GM12878 (cell line): Measurements from ENCODE around the gene ARSD. TPM values are rescaled to one million over a fixed set of nuclear protein-coding genes. Genes with fewer than 3 reads are reported as not detected.

Source experiments
- ATAC-seq: fragments of 200-7000 bp; cut with Tn5 transposase; 3 replicates; pipeline ENCODE4 v1.9.1; 2020; ENCODE audit warnings: mild to moderate bottlenecking, moderate library complexity
- BruUV-seq: library from RNA; stranded (reverse); fragments of 400-500 nt; replicated peaks from 2 replicates; lab custom pipeline; 2021; lab: Mats Ljungman, UMichigan
- CTCF ChIA-PET: fragments of 300-600 bp; sonication (Branson Sonifier 250); formaldehyde crosslinking; extraction: SDS; loops from one replicate; lab custom pipeline; 2021; ENCODE audit warnings: inconsistent platforms; lab: Yijun Ruan, JAX
- POLR2A ChIA-PET: fragments of 350-600 bp; formaldehyde crosslinking; extraction: SDS; loops from one replicate; lab custom pipeline; 2021; ENCODE audit warnings: inconsistent platforms; lab: Charles Lee
- RAD21 ChIA-PET: fragments of 300-600 bp; sonication (Branson Sonifier 250); formaldehyde crosslinking; loops from one replicate; lab custom pipeline; 2023; ENCODE audit warnings: antibody characterized with exemption; ENCODE audit not compliant: unreplicated experiment; lab: Charles Lee
- SMC1A ChIA-PET: fragments of 300-600 bp; sonication (Branson Sonifier 250); formaldehyde crosslinking; loops from one replicate; lab custom pipeline; 2023; ENCODE audit not compliant: unreplicated experiment, uncharacterized antibody; lab: Charles Lee
- DNase-seq: peaks from one replicate; pipeline ENCODE4 v3.0.0-alpha.2; 2011; ENCODE audit warnings: low read depth, low spot score
- FAIRE-seq: peaks from 3 replicates; lab custom pipeline; 2011; peaks lifted over from hg19 to GRCh38; lab: Jason Lieb, UNC
- H2AFZ ChIP-seq: 2 replicates; pipeline ENCODE4 v1.6.0; 2011; ENCODE audit warnings: low read depth, low read length, control low read depth; ENCODE audit not compliant: control insufficient read depth
- H3K27ac ChIP-seq: 2 replicates; pipeline ENCODE4 v1.5.1; 2011; ENCODE audit warnings: control low read depth; ENCODE audit not compliant: control insufficient read depth, insufficient read depth
- H3K27me3 ChIP-seq, 2 experiments: replicated peaks in 1 of 2; 2 replicates each; pipeline versions ENCODE4 v1.6.0 to v1.6.1; 2011; ENCODE audit warnings: low read length in 1 of 2; ENCODE audit not compliant: control insufficient read depth in 2 of 2, insufficient read depth in 2 of 2
- H3K36me3 ChIP-seq, 2 experiments: 2 replicates each; pipeline ENCODE4 v1.5.1; 2011; ENCODE audit warnings: low read length in 1 of 2; ENCODE audit not compliant: control insufficient read depth in 2 of 2, insufficient read depth in 2 of 2
- H3K4me1 ChIP-seq: 2 replicates; pipeline ENCODE4 v1.6.1; 2011; ENCODE audit warnings: mild to moderate bottlenecking, low read length, moderate library complexity, mixed read lengths; ENCODE audit not compliant: control insufficient read depth, insufficient read depth
- H3K4me2 ChIP-seq: 2 replicates; pipeline ENCODE4 v1.6.0; 2011; ENCODE audit warnings: control low read depth; ENCODE audit not compliant: control insufficient read depth, insufficient read depth
- H3K4me3 ChIP-seq: fragments of 200-600 bp; sonication (generic); 2 replicates; pipeline ENCODE4 v1.5.1; 2016
- H3K79me2 ChIP-seq: 2 replicates; pipeline ENCODE4 v1.6.0; 2011; ENCODE audit warnings: low read length; ENCODE audit not compliant: control insufficient read depth, insufficient read depth
- H3K9ac ChIP-seq: 2 replicates; pipeline ENCODE4 v1.8.0; 2011; ENCODE audit warnings: low read length, control low read depth, mixed read lengths; ENCODE audit not compliant: control insufficient read depth, insufficient read depth
- H3K9me3 ChIP-seq: replicated peaks from 3 replicates; pipeline ENCODE4 v1.5.1; 2011; ENCODE audit warnings: mild to moderate bottlenecking, low read length; ENCODE audit not compliant: control insufficient read depth, insufficient read depth
- H4K20me1 ChIP-seq: 2 replicates; pipeline ENCODE4 v1.6.0; 2011; ENCODE audit not compliant: control insufficient read depth, insufficient read depth
- BMI1 ChIP-seq: fragments of 450-650 bp; IDR thresholded peaks from 2 replicates; pipeline ENCODE4 v1.6.1; 2016; ENCODE audit warnings: mild to moderate bottlenecking, moderate library complexity, borderline replicate concordance
- CHD1 ChIP-seq: IDR thresholded peaks from 2 replicates; pipeline ENCODE4 v1.6.1; 2012; ENCODE audit warnings: low read depth, low read length, improper control_type of control experiment
- KAT2A ChIP-seq: conservative IDR thresholded peaks from 2 replicates; pipeline ENCODE4 v1.6.1; 2011; ENCODE audit warnings: low read depth, low read length; ENCODE audit not compliant: control insufficient read depth
- MEF2A ChIP-seq: IDR thresholded peaks from 2 replicates; pipeline ENCODE4 v1.6.1; 2011; ENCODE audit warnings: low read depth, mild to moderate bottlenecking, low read length, moderate library complexity; ENCODE audit not compliant: insufficient read depth
- NBN ChIP-seq: fragments of 450-650 bp; IDR thresholded peaks from 2 replicates; pipeline ENCODE4 v1.6.1; 2016
- NFIC ChIP-seq: IDR thresholded peaks from 2 replicates; pipeline ENCODE4 v1.6.1; 2012; ENCODE audit warnings: low read depth, mild to moderate bottlenecking, inconsistent platforms, low read length, moderate library complexity
- NFXL1 ChIP-seq: fragments of 450-650 bp; IDR thresholded peaks from 2 replicates; pipeline ENCODE4 v1.6.1; 2017; ENCODE audit warnings: antibody characterized with exemption, mild to moderate bottlenecking, borderline replicate concordance
- REST ChIP-seq: IDR thresholded peaks from 2 replicates; pipeline ENCODE4 v1.6.1; 2012; ENCODE audit warnings: mild to moderate bottlenecking, low read depth, low read length
- SIX5 ChIP-seq: IDR thresholded peaks from 2 replicates; pipeline ENCODE4 v1.6.1; 2011; ENCODE audit warnings: mild to moderate bottlenecking, low read depth, low read length, moderate library complexity; ENCODE audit not compliant: severe bottlenecking
- SUZ12 ChIP-seq: fragments of 200-600 bp; sonication (generic); IDR thresholded peaks from one replicate; pipeline ENCODE4 v1.6.1; 2018; ENCODE audit warnings: antibody characterized with exemption, mild to moderate bottlenecking; ENCODE audit not compliant: unreplicated experiment
- TBL1XR1 ChIP-seq: IDR thresholded peaks from 2 replicates; pipeline ENCODE4 v1.6.1; 2012; ENCODE audit warnings: low read depth, low read length, improper control_type of control experiment
- YY1 ChIP-seq: IDR thresholded peaks from 2 replicates; pipeline ENCODE4 v1.6.1; 2011; ENCODE audit warnings: low read depth, mild to moderate bottlenecking, low read length
- ZBTB4 ChIP-seq: fragments of 450-650 bp; formaldehyde crosslinking; IDR thresholded peaks from 2 replicates; pipeline ENCODE4 v1.4.0; 2022; ENCODE audit warnings: mild to moderate bottlenecking, moderate library complexity
- ZNF384 ChIP-seq: IDR thresholded peaks from 2 replicates; pipeline ENCODE4 v1.6.1; 2012; ENCODE audit warnings: low read depth, mild to moderate bottlenecking, low read length, improper control_type of control experiment, borderline replicate concordance
- ZSCAN29 ChIP-seq: fragments of 450-650 bp; IDR thresholded peaks from 2 replicates; pipeline ENCODE4 v1.6.1; 2017; ENCODE audit warnings: mild to moderate bottlenecking, moderate library complexity
- WGBS: methylation state at CpG from one replicate; pipeline ENCODE4 v1.1.6; 2016; ENCODE audit warnings: low lambda C conversion rate; ENCODE audit not compliant: insufficient replicate concordance, insufficient coverage; ENCODE audit errors: missing lambda C conversion rate; 5-methylcytosine and 5-hydroxymethylcytosine counted together
- in situ Hi-C: fragments of 300-500 bp; cut with MboI; formaldehyde crosslinking; loops from 9 replicates; pipeline ENCODE4 v1.14.3; 2018; ENCODE audit warnings: mixed read lengths
- intact Hi-C: fragments of 100-400 bp; cut with micrococcal nuclease; formaldehyde crosslinking; loops from one replicate; pipeline ENCODE4 v1.14.2; 2022; ENCODE audit not compliant: unreplicated experiment
- polyA plus RNA-seq, 11 experiments: library from polyadenylated mRNA; depleted of rRNA in 4 of 11; unstranded in 6 of 11; stranded (reverse) in 5 of 11; fragments of >200 nt; fragmentation: Nextera tagmentation in 4 of 11; fragmentation: Illumina TruSeq in 1 of 11; extraction: Ambion mirVana in 4 of 11; extraction: Trizol in 1 of 11; gene quantifications; 1 replicate in 1 of 11; 2 replicates in 10 of 11; pipeline versions ENCODE4 v1.2.1 to v1.2.3, GENCODE V29; 2011 to 2016; ENCODE audit warnings: inconsistent platforms in 2 of 11, missing spikeins in 2 of 11, low read depth in 1 of 11
- total RNA-seq, 4 experiments: library from RNA; depleted of rRNA in 3 of 4; stranded (reverse); fragments of >200 nt in 3 of 4; fragmentation: Illumina TruSeq in 1 of 4; extraction: Trizol in 1 of 4; gene quantifications; 2 replicates each; pipeline versions ENCODE4 v1.2.1 to v1.2.3, GENCODE V29; 2013 to 2021
- TF ChIP-seq, protein P1 (sequence below): fragments of 450-650 bp; conservative IDR thresholded peaks from 2 replicates; pipeline ENCODE4 v1.6.1; 2017; ENCODE audit warnings: mild to moderate bottlenecking, moderate library complexity

Gene ARSD
- total and polyA plus RNA-seq, 10 of the 15 experiments (the other 5 are each of a cell fraction or from before 2014, with no cell fraction given) = 0.05 to 1.5 (median 0.43) TPM

DNA sequence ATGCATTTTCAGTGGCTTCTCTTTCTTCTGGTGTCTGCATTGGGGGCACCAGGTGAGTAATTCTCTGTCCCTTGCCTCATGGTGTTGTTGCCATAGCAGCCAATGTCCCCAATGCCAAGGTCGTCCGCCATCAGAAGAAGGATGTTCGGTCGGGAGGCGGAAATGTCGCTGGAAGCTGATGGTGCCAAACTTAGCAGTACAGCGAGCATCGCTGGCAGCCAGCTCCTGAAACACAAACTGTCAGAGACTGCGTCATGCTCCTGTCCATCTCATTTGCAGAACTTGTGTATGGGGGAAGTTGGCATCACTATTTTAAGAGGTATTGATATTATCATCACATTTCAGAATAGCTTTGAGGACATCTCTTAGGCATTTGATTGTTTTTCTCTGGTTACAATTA, 29.1 kb upstream of the ARSD start (continued):
- no peak for TF ChIP-seq SUZ12
- no peak for TF ChIP-seq ZBTB4 (CRISPR knock-in tag)
- TF ChIP-seq NBN = no peak
- no peak for TF ChIP-seq MEF2A
- no peak for TF ChIP-seq ZSCAN29
- TF ChIP-seq BMI1 = no peak
- TF ChIP-seq TBL1XR1 = no peak

GRCh38 chrX:2955838-2956237, 26.7 kb upstream of the ARSD start:
- Histone ChIP-seq H3K4me3 (no peak overlapping the region), H2AFZ (no peak overlapping the region), H3K9ac (no peak overlapping the region), H4K20me1 (no peaks in the 10 kb centered on the region), H3K9me3 (no peaks in the 10 kb centered on the region; the same call in 2 of the 3 replicates), H3K27ac (no peak overlapping the region), H3K4me2 (no peak overlapping the region), H3K79me2 (no peaks in the 10 kb centered on the region), H3K4me1 (no peaks in the 10 kb centered on the region), H3K36me3 (no peaks in the 10 kb centered on the region), H3K27me3 (no peaks in the 10 kb centered on the region)
- CTCF ChIA-PET = no interaction called here
- no peak for ATAC-seq
- RAD21 ChIA-PET = no interaction called here
- no TSS peak for BruUV-seq
- no peak for DNase-seq
- intact Hi-C loops (no loop called here), in situ Hi-C loops (no loop called here)
- POLR2A ChIA-PET = no interaction called here
- SMC1A ChIA-PET = no interaction called here
- FAIRE-seq = no peak
- WGBS = 38% methylated on average over 4 of the region's 4 CpGs
- TF ChIP-seq ZNF384 = no peak
- TF ChIP-seq, protein P1, sequence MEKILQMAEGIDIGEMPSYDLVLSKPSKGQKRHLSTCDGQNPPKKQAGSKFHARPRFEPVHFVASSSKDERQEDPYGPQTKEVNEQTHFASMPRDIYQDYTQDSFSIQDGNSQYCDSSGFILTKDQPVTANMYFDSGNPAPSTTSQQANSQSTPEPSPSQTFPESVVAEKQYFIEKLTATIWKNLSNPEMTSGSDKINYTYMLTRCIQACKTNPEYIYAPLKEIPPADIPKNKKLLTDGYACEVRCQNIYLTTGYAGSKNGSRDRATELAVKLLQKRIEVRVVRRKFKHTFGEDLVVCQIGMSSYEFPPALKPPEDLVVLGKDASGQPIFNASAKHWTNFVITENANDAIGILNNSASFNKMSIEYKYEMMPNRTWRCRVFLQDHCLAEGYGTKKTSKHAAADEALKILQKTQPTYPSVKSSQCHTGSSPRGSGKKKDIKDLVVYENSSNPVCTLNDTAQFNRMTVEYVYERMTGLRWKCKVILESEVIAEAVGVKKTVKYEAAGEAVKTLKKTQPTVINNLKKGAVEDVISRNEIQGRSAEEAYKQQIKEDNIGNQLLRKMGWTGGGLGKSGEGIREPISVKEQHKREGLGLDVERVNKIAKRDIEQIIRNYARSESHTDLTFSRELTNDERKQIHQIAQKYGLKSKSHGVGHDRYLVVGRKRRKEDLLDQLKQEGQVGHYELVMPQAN = no peak
- TF ChIP-seq KAT2A = no peak
- no peak for TF ChIP-seq CHD1
- no peak for TF ChIP-seq NFXL1
- TF ChIP-seq YY1 = no peak
- no peak for TF ChIP-seq NFIC
- TF ChIP-seq REST = no peak
- TF ChIP-seq SIX5 = no peak
